GM12801 (cell line): ENCODE results near the gene PANX1.

Experiments
- CTCF ChIP-seq: IDR thresholded peaks from one replicate; pipeline ENCODE4 v1.5.1; 2011; ENCODE audit warnings: control low read depth; ENCODE audit not compliant: insufficient read length; ENCODE audit errors: extremely low read depth

PANX1 gene

GRCh38 chr11:94131047-94131717, 2.5 kb downstream of the PANX1 start:
- TF ChIP-seq CTCF: no peak

- no peak for TF ChIP-seq CTCF
These were observed 3.1 kb downstream of the PANX1 start for GRCh38 chr11:94131718-94132115.

- TF ChIP-seq CTCF: no peak
These were observed 3.5 kb downstream of the PANX1 start for GRCh38 chr11:94132152-94132558.

GRCh38 chr11:94132823-94133408, 4.3 kb downstream of the PANX1 start:
- no peak for TF ChIP-seq CTCF

- TF ChIP-seq CTCF: no peak
These were observed 5.1 kb downstream of the PANX1 start for GRCh38 chr11:94133752-94134151.

- TF ChIP-seq CTCF: no peak
These were observed 6.2 kb downstream of the PANX1 start for GRCh38 chr11:94134651-94135512.

GRCh38 chr11:94139416-94139815, 10.8 kb downstream of the PANX1 start:
- no peak for TF ChIP-seq CTCF
